HL-60/S4 treated with retinoic acid at 250 ng/mL for 4 days and 3 days (cell line): ENCODE measurements around the gene GOSR2.

Source experiments
- in situ Hi-C: fragments of 300-500 bp; cut with MboI; formaldehyde crosslinking; loops from 2 replicates; pipeline ENCODE4 v1.7.0; 2022; ENCODE audit warnings: low sequenced_read_pairs

The GOSR2 gene

DNA sequence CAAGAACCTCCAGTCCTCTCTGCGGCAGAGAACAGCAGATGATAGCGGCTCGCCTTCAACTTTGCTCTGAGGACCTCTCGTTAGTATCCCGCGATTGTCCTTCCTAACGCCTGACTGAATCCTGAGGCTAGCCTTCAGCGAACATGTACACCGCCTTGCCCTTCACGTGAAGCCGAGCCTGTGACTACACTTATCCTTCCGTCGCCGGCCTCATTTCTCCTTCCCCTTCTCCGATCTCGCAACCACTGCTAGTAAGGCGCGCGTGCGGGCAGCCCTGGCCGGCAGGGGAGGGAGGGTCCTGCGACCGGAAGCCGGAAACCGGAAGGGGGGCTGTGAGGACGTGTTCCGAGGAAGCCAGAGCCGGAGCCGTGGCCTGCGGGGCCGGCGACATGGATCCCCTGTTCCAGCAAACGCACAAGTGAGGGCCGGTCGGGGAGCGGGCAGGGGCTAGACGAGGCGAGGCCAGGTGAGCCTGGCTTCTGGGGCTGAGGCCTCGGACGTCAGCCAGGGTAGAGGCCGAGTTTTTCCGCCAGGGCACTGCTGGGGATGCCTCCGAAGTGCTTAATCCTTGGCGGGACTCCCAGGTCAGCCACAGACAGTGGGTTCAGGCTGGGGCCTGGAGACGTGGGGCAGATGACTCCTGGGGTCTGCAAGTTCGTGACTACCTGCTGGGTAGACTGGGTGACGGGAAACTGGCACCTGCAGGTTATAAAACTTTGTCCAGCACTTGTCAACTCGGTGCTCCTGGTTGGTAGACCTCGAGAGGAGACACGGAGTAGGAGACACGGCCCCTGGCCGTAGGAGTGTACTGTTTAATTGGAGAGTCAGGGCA, at the start of gene GOSR2:
Gene GOSR2 (plus strand): TSS at position 357 of the 832 bp plus-strand sequence. CDS start 33 bp downstream, at position 390.
- in situ Hi-C loops = no loop called here

DNA sequence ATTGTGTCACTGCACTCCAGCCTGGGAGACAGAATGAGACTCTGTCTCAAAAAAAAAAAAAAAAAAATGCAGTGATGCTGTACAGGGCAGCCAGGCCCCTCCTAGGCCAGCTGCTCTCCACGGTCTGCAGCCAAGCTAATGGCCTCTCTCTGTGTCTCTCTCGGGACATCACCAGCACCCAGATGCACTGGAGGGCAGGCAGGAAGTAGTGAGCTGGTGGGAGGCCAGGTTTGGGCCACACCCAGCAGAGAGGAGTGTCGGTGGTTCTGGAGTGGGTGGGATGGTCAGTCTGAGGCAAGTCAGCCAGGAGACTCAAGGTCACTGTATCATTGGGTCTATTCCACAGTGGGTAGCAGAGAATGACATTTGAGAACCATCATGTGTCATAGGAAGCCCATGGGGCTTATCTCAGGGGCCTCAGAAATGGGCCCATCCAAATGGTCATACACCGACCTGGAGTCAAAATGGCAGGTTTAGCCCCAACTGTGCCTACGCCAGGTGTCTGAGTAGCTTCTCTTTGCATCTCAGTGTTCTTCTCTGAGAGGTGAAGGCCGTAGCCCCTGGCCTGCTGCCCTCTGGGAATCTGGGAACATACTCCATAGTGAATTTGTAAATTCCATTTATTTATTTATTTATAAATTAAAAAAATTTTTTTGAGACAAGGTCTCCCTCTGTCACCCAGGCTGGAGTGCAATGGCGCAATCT, 48.9 kb upstream of the GOSR2 start:
- in situ Hi-C loops = no loop called here

DNA sequence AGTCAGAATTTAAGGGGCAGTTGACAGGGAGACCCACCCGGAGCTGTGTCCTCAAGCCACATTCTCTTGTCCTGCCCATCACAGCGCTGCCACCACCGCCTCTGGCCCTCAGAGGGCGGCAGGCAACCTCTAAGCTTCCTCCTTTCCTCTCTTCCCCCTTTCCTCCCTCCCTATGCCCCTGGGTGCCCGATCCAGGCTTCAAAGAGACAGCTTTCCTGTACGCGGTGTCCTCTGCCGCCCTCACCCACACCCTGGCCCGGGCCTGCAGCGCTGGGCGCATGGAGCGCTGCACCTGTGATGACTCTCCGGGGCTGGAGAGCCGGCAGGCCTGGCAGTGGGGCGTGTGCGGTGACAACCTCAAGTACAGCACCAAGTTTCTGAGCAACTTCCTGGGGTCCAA, 48.1 kb upstream of the GOSR2 start:
- in situ Hi-C loops = no loop called here

DNA sequence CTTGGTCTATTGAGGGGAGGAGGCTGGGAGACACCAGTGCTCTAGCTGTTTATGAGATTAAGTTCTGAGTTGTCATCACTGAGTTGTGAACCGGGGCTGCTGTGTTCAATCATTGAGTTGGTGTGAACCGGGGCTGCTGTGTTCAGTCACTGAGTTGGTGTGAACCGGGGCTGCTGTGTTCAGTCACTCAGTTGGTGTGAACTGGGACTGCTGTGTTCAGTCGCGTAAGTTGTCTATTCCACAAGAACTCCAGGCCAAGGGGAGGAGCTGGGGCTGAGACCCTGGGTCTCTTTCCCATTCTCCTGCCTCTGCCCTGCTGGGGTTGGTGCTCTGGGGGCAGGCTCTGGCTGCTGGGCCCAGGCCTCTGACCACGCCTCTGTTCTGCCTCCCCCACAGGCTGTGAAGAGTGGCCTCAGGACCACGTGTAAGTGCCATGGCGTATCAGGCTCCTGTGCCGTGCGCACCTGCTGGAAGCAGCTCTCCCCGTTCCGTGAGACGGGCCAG, 47.1 kb upstream of the GOSR2 start:
- in situ Hi-C loops = no loop called here

DNA sequence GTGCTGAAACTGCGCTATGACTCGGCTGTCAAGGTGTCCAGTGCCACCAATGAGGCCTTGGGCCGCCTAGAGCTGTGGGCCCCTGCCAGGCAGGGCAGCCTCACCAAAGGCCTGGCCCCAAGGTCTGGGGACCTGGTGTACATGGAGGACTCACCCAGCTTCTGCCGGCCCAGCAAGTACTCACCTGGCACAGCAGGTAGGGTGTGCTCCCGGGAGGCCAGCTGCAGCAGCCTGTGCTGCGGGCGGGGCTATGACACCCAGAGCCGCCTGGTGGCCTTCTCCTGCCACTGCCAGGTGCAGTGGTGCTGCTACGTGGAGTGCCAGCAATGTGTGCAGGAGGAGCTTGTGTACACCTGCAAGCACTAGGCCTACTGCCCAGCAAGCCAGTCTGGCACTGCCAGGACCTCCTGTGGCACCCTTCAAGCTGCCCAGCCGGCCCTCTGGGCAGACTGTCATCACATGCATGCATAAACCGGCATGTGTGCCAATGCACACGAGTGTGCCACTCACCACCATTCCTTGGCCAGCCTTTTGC, 46.5 kb upstream of the GOSR2 start:
- in situ Hi-C loops = no loop called here

DNA sequence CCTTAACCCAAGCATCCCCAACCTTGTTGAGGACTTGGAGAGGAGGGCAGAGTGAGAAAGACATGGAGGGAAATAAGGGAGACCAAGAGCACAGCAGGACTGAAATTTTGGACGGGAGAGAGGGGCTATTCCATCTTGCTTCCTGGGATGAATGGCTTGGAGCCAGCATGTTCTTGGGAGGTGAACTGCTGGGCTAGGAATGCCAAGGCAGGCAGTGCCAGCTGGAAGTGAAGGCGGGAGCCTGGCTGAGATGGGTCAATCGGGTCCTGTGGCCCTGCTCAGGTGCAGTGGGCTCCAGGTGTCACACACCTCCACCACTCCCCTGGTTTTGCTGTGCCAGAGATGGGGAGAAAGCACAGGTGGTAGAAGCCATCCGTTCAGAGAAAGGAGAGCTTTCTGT, 46.0 kb upstream of the GOSR2 start:
- in situ Hi-C loops = no loop called here

DNA sequence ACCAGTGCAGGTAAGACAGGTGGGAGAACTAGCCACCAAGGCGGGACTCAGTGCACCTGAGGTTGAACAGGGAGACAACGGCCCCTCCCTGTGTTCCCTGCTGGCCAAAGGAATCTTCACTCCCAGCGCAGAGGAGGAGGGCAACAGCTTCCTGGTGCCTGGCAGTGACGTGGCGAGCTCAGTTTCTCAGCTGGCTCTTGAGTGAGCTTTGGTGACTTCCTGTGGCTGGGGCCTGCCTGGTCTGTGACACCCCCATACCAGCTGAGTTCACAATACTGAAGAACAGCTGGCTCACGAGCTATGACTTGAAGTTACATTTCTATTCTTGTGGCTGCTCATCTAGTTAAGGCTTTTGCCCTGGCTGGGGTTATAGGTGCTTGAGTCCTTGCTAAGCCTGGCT, 45.5 kb upstream of the GOSR2 start:
- in situ Hi-C loops = no loop called here

DNA sequence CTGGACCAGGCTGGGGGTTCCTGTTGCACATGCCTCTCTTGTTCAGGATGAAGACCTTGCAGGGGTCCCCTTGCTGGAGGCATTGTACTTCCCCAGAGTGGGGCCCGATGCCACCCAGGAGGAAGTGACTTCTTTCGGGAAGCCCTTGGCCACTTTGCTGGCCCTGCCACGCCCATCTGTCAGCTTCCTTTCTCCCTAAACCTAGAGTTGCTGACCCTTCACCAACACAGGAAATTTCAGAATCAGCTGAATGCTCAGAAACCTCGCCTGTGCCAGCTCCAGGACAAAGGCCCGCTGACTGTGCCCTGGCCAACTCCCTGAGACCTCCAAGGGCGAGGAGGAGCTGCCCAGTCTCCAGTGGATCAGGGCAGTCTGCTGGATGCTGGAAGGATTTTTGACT, 44.9 kb upstream of the GOSR2 start:
- in situ Hi-C loops = no loop called here

DNA sequence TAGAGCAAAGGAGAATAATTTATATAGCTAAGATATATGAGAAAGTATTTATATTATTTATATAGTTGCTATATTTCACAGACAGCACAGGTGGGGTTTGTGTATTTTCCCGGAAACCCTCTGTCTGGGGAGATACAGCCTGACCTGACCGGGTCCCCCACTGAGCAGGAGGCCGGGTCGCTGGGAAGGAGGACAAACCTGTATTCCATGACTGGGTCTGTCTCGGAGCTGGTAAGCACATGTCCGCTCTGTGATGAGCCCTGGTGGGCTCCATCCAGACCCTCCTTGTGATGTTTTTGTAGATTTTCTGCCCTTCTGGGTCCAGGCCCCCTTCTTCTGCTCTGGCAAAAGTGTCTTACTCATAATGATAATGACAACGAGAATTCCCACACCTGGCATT, 43.9 kb upstream of the GOSR2 start:
- in situ Hi-C loops = no loop called here

DNA sequence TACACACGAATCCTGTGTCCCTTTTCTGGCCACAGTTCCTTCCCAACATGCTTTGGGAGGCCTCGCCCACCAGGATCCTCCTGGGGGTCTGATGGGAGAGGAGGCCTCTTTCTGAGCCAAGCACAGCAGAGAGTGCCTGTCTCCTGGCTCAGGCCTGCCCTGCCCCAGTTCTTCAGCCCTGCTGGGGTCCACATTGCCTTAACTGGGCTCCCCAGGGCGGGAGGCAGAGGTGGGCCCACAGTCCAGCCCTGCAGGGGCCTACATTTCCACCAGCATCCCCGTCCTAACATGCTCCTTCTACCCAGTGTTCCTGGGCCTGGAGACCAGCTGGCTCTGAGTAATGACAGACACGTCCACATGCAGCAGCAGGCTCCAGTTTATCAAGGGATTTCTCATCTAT, 41.9 kb upstream of the GOSR2 start:
- in situ Hi-C loops = no loop called here

DNA sequence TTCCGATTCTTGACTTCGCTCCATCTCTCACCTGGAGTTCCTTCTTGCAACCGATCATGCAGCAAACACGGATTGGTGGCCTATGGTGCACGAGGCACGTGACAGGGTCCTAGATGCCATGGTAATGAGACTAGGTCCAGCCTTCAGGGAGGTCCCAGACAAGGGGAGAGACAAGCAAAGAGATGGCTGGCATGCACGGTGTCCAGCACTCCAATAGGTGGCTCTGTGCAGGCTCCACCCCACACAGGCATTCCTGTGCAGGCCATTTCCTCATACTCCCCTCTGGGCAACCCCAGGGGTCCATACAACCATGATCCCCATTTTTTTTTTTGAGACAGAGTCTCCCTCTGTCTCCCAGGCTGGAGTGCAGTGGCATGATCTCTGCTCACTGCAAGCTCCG, 40.3 kb upstream of the GOSR2 start:
- in situ Hi-C loops = no loop called here

DNA sequence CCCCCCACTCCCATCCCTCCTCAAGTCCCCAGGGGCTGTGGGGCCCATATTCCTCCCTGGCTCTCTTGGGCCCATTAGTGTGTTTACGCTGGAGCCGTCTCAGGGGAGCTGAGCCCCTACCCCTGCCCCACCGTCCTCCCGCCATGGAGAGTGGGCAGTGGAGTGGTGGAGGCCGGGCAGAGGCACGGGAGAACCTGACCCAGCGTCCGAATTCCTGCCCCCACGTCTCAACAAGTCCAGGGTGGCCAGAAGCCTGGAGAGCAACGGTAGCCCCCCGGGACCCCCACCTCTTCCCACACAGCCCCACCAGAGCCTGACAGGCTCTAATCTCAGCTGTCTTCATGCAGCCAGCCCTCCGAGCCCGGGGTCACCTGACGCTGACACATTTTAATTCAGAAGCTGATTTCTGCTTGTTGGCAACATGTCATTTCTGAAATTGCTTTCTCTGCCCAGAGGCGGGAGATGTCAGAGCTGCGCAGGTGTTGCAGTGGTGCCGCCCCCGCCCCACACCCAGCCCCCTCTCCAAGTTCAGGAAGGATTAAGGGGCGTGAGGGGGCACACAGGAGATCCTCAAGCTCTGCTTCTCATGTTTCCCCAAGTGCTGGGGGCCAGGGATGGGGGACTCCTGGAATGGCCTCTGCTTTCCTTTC, 39.0 kb upstream of the GOSR2 start:
- in situ Hi-C loops = no loop called here

DNA sequence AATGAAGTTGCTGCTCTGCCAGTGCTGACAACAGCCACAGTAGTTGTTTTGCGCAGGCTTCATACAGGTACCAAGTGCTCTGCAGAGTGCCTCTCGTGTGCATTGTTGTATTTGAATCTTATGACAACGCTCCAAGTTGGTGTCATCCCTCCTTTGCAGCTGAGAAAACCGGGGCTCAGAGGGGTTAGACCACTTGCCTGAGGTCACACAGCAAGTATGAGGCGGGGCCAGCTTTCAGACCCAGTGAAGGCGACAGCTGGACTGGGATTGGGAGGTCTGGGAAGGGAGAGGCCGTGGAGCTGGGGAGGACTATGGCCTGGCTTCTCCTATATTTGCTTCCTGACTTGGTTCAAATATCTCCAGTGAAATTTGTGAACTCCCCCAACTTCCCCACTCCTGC, 38.4 kb upstream of the GOSR2 start:
- in situ Hi-C loops = no loop called here

DNA sequence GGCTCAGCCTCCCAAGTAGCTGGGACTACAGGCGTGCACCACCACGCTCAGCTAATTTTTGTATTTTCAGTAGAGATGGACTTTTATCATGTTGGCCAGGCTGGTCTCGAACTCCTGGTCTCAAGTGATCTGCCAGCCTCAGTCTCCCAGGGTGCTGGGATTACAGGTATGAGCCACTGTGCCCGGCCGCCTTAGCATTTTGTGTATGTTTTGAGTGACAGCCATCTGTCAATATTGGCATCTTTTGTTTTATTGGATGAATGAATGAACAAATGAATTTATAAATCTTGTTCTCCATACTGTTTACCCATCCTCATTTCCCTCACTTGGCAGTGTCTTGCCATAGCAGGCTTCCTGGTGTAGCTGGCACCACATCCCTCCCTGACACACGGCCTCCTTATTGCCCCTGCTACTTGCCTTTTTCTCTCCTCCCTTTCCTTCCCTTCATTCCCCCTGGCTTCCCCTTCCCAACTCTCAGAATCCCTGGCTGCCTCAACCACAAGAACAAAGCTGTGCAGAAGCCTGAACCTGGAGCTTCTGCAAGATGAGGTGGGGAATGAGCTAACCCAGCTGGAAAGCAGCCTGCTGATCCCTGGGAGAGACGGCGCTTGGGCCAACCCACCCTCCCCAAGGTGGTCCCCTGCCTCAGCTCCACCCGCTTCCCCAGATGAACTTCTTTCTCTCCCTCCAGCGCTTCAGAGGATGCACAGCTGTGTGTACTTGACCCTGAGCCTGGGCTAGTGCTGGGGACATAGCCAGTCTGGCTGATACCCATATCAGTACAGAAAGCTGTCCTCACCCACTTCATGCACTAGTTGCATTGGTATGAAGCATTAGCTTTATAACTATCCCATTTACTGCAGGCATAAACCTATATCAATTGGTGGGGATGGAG, 37.3 kb upstream of the GOSR2 start:
- in situ Hi-C loops = no loop called here

DNA sequence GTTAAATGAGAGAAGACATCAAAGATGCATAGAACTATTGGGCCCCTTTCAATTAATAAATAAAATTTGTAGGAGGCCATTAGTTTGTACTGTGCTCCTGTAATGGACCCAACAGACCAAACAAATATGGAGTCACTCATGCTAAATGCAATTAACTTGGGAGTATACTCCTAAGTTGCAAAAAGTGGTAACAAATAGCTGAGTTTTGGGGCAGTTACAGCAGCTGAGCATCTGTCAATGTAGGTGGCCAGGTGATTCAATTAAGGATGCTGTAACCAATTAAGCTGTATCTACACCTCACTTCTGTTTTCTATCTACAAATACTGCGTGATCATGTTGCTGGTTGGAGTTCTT, 36.7 kb upstream of the GOSR2 start:
- in situ Hi-C loops = no loop called here

DNA sequence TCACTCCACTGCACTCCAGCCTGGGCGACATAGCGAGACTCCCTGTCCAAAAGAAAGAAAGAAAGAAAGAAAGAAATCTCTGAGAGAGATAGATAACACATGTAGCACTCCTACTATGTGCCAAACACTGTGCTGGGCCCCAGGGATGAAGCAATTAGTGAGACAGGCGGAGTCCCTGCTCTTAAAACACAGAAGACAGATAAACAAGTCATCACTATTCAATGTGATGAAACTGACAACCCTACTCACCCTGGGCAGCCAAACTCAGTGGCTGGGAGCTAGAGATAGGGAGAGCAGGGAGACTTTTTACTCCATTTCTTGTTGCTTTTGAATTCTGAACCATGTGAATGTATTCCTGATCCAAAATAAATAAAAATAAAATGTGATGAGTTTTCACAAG, 35.2 kb upstream of the GOSR2 start:
- in situ Hi-C loops = no loop called here

DNA sequence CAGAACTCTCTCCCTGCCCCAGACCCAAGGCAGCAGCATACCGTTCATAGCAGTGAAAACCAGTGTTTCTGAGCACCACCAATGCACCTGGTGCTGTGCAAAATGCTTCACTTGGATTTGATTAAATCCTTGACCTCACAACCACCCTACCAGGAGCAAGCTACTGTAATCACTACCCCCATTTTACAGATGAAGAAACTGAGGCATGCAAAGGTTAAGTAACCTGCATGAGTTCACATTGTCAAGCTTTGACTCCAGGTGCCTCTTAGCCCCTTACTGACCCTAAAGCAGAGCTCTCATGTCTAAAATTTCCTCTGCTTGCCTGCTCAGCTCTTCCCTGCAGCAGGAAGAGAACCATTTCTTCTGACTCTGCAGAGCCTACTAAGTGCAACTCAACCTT, 34.2 kb upstream of the GOSR2 start:
- in situ Hi-C loops = no loop called here

DNA sequence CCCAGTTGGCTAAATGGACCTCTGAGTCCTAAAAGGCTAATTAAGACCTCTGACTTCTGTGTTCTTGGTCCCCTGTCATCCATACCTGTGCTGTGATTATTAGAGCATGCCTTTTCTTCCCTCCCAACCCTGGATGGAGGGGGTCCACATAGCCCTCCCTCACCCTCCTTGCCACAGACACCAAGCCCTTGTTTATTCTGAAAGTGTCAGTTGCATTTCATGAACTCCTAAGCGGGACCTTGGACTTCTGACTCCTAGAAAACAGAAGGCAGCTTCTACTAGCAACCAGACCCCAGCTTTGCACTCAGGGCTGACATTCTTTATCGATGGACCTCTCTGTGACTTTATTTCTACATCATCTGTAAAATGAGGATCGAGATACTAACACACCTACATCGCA, 33.4 kb upstream of the GOSR2 start:
- in situ Hi-C loops = no loop called here

DNA sequence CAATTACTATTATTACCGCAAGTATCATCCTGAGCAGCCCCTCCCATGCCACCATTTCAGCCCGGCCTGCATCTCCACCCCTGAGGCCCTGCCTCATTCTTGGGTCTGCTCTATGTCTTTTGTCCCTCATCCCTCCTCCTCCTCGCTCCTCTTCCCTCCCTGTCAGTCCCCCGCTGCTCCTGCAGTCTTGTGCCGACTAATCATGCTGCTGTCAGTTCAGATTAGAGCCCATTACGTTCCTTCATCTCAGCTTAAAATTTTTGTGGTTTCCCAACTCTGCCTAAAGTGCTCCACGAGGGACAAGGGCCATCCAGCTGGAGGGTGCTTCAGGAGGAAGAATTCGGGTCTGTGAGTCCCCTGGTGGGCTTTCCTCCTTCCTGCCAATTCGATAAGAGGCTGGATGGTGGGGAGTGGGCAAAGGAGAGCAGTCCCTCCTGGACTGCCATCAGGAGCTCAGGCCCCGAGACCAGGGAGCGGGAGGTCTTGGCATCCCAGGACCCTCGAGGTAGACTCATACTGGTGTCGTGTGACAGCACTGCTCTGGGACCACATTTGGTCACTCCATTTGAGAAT, 32.9 kb upstream of the GOSR2 start:
- in situ Hi-C loops = no loop called here

DNA sequence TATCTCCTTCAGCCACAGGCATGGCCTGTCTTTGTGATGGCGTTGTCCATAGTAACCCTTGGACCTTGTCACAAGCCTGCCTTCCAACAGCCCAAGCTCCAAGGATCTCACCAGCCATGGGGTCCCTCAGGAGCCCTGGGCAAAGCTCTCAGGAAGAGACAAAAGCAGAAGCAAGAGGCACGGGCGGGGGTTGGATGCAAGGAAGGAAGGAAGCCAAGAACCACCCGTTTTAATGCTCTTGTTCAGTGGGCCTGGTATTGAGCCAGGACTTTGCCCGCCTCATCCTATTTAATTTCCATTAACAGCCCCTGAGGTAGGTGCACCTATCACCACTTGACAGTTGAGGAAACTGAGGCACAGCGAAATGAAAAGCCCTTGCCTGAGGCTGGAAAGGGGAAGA, 32.3 kb upstream of the GOSR2 start:
- in situ Hi-C loops = no loop called here
